GM23248 (cell line): ENCODE data around the gene SMIM36.

Experiments used
- EZH2 ChIP-seq: fragments of 200-600 bp; sonication (generic); IDR thresholded peaks from 2 replicates; pipeline ENCODE4 v1.6.1; 2018; ENCODE audit warnings: antibody characterized with exemption, mild to moderate bottlenecking; ENCODE audit not compliant: insufficient read depth, poor library complexity, severe bottlenecking
- EZH2phosphoT487 ChIP-seq: fragments of 200-600 bp; sonication (generic); IDR thresholded peaks from 2 replicates; pipeline ENCODE4 v1.6.1; 2018; ENCODE audit warnings: antibody characterized with exemption, moderate library complexity, mild to moderate bottlenecking, low read depth; ENCODE audit not compliant: insufficient read depth

- no peak for TF ChIP-seq EZH2
- no peak for TF ChIP-seq EZH2phosphoT487
Observed at GRCh38 chr17:55555772-55556171, 44.5 kb upstream of the SMIM36 start.
